Measurements from ENCODE around the gene IL33. TPM values are rescaled to one million over a fixed set of nuclear protein-coding genes. Genes with fewer than 3 reads are reported as not detected.

IL33 gene
- total and polyA plus RNA-seq, 2 of the 8 experiments (the other 6 are each of a cell fraction or from before 2014, with no cell fraction given), result not detected

DNA sequence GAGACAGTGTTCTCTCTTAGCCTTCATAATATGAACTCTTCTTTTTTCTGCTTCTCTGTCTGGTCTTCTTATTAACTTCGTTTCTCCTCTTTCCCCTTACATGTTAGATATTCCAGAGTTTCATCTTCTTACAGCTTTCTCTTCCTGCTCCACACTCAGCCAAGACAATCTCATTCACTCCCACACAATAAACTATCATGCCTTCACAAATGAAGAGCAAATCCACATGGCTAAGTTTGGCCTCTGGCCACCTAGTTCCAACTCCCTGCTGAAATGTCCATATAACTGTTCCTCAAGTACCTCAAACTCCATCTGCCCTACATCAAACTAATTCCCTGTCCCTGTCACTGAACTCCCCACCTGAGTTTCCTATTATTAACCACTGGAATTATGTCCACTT, 18.4 kb downstream of the IL33 start (continued):
- TF ChIP-seq, protein P1, sequence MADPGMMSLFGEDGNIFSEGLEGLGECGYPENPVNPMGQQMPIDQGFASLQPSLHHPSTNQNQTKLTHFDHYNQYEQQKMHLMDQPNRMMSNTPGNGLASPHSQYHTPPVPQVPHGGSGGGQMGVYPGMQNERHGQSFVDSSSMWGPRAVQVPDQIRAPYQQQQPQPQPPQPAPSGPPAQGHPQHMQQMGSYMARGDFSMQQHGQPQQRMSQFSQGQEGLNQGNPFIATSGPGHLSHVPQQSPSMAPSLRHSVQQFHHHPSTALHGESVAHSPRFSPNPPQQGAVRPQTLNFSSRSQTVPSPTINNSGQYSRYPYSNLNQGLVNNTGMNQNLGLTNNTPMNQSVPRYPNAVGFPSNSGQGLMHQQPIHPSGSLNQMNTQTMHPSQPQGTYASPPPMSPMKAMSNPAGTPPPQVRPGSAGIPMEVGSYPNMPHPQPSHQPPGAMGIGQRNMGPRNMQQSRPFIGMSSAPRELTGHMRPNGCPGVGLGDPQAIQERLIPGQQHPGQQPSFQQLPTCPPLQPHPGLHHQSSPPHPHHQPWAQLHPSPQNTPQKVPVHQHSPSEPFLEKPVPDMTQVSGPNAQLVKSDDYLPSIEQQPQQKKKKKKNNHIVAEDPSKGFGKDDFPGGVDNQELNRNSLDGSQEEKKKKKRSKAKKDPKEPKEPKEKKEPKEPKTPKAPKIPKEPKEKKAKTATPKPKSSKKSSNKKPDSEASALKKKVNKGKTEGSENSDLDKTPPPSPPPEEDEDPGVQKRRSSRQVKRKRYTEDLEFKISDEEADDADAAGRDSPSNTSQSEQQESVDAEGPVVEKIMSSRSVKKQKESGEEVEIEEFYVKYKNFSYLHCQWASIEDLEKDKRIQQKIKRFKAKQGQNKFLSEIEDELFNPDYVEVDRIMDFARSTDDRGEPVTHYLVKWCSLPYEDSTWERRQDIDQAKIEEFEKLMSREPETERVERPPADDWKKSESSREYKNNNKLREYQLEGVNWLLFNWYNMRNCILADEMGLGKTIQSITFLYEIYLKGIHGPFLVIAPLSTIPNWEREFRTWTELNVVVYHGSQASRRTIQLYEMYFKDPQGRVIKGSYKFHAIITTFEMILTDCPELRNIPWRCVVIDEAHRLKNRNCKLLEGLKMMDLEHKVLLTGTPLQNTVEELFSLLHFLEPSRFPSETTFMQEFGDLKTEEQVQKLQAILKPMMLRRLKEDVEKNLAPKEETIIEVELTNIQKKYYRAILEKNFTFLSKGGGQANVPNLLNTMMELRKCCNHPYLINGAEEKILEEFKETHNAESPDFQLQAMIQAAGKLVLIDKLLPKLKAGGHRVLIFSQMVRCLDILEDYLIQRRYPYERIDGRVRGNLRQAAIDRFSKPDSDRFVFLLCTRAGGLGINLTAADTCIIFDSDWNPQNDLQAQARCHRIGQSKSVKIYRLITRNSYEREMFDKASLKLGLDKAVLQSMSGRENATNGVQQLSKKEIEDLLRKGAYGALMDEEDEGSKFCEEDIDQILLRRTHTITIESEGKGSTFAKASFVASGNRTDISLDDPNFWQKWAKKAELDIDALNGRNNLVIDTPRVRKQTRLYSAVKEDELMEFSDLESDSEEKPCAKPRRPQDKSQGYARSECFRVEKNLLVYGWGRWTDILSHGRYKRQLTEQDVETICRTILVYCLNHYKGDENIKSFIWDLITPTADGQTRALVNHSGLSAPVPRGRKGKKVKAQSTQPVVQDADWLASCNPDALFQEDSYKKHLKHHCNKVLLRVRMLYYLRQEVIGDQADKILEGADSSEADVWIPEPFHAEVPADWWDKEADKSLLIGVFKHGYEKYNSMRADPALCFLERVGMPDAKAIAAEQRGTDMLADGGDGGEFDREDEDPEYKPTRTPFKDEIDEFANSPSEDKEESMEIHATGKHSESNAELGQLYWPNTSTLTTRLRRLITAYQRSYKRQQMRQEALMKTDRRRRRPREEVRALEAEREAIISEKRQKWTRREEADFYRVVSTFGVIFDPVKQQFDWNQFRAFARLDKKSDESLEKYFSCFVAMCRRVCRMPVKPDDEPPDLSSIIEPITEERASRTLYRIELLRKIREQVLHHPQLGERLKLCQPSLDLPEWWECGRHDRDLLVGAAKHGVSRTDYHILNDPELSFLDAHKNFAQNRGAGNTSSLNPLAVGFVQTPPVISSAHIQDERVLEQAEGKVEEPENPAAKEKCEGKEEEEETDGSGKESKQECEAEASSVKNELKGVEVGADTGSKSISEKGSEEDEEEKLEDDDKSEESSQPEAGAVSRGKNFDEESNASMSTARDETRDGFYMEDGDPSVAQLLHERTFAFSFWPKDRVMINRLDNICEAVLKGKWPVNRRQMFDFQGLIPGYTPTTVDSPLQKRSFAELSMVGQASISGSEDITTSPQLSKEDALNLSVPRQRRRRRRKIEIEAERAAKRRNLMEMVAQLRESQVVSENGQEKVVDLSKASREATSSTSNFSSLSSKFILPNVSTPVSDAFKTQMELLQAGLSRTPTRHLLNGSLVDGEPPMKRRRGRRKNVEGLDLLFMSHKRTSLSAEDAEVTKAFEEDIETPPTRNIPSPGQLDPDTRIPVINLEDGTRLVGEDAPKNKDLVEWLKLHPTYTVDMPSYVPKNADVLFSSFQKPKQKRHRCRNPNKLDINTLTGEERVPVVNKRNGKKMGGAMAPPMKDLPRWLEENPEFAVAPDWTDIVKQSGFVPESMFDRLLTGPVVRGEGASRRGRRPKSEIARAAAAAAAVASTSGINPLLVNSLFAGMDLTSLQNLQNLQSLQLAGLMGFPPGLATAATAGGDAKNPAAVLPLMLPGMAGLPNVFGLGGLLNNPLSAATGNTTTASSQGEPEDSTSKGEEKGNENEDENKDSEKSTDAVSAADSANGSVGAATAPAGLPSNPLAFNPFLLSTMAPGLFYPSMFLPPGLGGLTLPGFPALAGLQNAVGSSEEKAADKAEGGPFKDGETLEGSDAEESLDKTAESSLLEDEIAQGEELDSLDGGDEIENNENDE (IDR thresholded peaks at IDR 0.05; ENCODE audit: insufficient replicate concordance, low read length), result no peak
- TF ChIP-seq NRF1 (IDR thresholded peaks at IDR 0.05; ENCODE audit: low read depth, low read length), result no peak
